HUES6 (cell line): ENCODE measurements around the gene MSL1.
A peak's percentile ranks its signal among the peaks of the same experiment; 100 is the strongest.

Source experiments
- H3K27ac ChIP-seq: 2 replicates; pipeline ENCODE4 v1.7.0; 2013; ENCODE audit warnings: low read depth, mild to moderate bottlenecking, low read length, inconsistent platforms
- H3K27me3 ChIP-seq: 2 replicates; pipeline ENCODE4 v1.6.1; 2013; ENCODE audit warnings: low read length; ENCODE audit not compliant: control insufficient read depth, insufficient read depth
- H3K36me3 ChIP-seq: 2 replicates; pipeline ENCODE4 v1.6.1; 2013; ENCODE audit warnings: low read length; ENCODE audit not compliant: control insufficient read depth, insufficient read depth
- H3K4me1 ChIP-seq: 2 replicates; pipeline ENCODE4 v1.6.1; 2013; ENCODE audit warnings: low read length; ENCODE audit not compliant: control insufficient read depth, insufficient read depth
- H3K4me3 ChIP-seq: 2 replicates; pipeline ENCODE4 v1.5.1; 2013; ENCODE audit warnings: low read depth, low read length
- H3K9ac ChIP-seq: one replicate; pipeline ENCODE4 v1.6.1; 2013; ENCODE audit warnings: mild to moderate bottlenecking, low read length
- H3K9me3 ChIP-seq: 2 replicates; pipeline ENCODE4 v1.6.1; 2013; ENCODE audit warnings: low read depth, low read length; ENCODE audit not compliant: control insufficient read depth, insufficient read depth

Gene MSL1

DNA sequence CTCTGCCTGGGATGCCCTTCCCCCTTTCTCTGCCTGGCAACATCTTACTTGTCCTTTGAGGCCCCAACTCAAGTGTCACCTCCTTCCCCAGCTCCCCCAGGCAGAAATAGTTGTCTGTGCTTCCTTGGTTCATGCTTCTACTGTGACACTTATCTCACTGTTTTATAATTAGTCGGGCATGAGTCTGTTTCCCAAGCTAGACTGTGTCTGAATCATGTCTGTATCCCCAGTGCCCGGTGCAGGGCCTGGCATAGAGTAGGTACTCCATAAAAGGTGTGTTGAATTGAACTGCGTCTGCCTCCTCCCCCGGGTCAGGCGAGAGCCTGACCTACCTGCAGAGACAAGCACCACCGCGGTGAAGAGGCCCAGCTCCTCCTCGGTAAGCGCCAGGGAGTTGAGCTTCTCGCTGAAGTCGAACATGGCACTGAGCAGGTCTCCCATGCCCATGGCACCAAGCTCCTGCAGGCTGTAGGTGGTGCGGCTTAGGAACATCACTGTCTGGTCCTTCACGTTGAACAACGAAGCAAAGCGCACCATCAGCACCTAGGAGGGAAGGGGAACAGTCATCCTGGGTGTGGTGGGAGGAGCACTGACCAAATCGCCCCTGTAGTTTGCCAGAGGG is 28.1 kb upstream of the MSL1 start:
- no peak overlapping the region for H3K27ac ChIP-seq
- no peaks in the 10 kb centered on the region for H3K9me3 ChIP-seq
- peaks cover 26% of the 10 kb centered on the region for H3K4me1 ChIP-seq
- no peaks in the 10 kb centered on the region for H3K27me3 ChIP-seq
- peaks cover 54% of the 10 kb centered on the region for H3K36me3 ChIP-seq
- no peak overlapping the region for H3K9ac ChIP-seq
- H3K4me3 ChIP-seq: no peak overlapping the region

DNA sequence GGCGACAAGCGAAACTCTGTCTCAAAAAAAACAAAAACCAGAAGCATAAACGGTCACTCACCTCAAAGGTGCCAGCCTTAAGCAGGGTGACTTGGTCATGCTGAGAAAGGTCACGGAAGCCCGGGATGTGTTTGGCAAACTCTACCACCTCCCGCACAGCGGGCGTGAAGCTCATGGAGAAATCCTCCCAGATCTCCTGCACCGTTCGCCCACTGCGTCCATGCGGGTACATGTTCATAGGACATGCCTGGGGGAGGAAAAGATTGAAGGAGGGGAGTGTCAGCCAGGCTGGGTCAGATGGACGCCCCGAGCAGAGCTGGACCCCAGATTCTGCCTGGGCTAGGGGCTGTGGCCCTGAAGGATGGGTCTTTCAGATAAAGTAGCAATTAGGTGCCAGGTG is 26.9 kb upstream of the MSL1 start:
- H3K27me3 ChIP-seq: peaks cover 7% of the 10 kb centered on the region
- H3K9me3 ChIP-seq: no peaks in the 10 kb centered on the region
- peaks cover 33% of the 10 kb centered on the region for H3K4me1 ChIP-seq
- H3K4me3 ChIP-seq: no peak overlapping the region
- no peak overlapping the region for H3K27ac ChIP-seq
- no peak overlapping the region for H3K9ac ChIP-seq
- peaks cover 47% of the 10 kb centered on the region for H3K36me3 ChIP-seq

DNA sequence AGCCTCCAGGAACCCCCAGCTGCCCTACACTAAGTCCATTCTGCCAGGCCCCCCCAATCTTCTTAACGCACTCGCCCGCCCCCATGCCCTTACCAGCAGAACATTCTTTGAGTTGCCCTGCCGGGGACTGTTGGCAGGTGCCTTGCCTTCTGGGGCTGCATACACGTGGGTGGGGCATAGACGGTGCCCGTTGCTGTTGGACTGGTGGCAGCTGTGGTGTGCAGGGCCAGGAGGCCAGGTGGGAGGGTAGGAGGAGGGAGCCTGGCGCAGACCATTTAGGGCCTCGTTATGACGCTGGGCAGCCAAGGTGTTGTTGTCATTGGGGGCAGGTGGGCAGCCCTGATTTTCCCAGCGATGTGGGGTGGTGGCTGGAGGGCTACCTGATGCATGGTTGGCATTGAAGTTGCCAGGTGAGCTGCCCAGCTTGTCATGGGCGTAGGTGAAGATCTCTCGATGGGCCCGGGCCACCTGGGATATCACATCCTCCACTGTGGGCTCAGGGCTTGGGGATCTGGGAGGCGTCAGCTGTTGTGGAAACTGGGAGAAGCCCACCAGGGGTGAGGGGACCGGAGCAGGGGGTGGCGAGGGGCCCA is 26.3 kb upstream of the MSL1 start:
- H3K4me3 ChIP-seq: no peak overlapping the region
- no peak overlapping the region for H3K27ac ChIP-seq
- no peak overlapping the region for H3K9ac ChIP-seq
- peaks cover 47% of the 10 kb centered on the region for H3K36me3 ChIP-seq
- H3K27me3 ChIP-seq: peaks cover 12% of the 10 kb centered on the region
- H3K4me1 ChIP-seq: peaks cover 33% of the 10 kb centered on the region
- H3K9me3 ChIP-seq: no peaks in the 10 kb centered on the region

DNA sequence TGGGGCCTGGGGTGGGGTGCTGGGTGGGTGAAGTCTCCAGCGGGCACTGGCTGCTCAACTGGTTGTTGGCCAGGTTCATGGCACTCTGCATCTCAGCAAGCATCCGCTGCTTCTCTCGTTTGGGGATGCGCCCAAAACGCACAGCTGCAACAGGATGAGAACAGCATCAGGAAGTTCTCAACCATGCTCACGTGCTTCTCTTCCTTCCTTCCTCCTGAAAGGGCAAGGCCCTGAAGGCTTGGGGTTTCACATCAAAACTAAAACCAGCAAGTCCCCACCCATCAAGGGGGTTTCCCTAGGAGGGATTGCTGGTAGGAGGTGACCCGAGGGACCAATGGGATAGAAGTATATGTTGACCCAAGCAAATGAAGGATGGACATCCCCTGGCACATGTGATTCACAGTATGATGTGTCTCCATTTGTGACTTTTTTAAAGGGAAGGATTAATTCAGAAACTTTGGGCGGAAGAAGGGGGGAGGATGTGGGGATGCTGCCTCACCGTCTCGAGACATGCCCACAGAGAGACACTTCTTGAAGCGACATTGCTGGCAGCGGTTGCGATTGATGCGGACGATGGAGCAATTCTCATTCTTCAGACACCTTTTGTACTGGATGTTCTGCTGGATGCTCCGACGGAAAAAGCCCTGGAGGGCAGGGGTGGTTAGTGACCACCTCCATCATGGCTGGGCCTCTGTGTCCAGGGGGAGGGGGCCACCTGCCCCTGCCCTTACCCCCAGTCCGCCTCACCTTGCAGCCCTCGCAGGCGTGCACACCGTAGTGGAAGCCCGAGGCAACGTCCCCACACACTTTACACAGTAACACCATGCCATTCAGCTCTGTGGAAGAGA is 25.6 kb upstream of the MSL1 start:
- Histone ChIP-seq H3K4me3 (no peak overlapping the region), H3K27me3 (peaks cover 12% of the 10 kb centered on the region), H3K9me3 (no peaks in the 10 kb centered on the region), H3K4me1 (peaks cover 35% of the 10 kb centered on the region), H3K9ac (no peak overlapping the region), H3K27ac (no peak overlapping the region), H3K36me3 (peaks cover 45% of the 10 kb centered on the region)

DNA sequence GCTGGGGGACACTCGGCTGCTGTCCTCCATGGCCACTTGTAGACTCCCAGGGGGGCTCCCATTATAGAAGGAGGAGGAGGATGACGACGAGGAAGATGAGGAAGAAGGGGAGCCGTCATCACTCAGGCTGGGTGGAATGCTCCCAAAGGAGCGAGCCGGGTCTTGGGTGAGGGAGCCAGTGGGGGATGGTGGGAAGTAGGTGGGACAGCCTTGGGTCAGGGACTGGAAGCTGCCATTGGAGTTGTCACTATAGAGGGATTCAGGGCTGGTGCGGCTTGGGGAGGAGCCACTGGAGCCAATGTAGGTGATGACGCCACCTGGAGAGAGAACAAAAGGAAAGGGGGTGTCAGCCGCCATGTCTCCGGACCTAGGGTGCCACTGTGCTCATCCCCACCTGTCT is 24.7 kb upstream of the MSL1 start:
- H3K27me3 ChIP-seq: peaks cover 12% of the 10 kb centered on the region
- H3K36me3 ChIP-seq: peaks cover 44% of the 10 kb centered on the region
- no peak overlapping the region for H3K27ac ChIP-seq
- no peaks in the 10 kb centered on the region for H3K9me3 ChIP-seq
- H3K4me1 ChIP-seq: peaks cover 30% of the 10 kb centered on the region
- no peak overlapping the region for H3K9ac ChIP-seq
- H3K4me3 ChIP-seq: no peak overlapping the region

DNA sequence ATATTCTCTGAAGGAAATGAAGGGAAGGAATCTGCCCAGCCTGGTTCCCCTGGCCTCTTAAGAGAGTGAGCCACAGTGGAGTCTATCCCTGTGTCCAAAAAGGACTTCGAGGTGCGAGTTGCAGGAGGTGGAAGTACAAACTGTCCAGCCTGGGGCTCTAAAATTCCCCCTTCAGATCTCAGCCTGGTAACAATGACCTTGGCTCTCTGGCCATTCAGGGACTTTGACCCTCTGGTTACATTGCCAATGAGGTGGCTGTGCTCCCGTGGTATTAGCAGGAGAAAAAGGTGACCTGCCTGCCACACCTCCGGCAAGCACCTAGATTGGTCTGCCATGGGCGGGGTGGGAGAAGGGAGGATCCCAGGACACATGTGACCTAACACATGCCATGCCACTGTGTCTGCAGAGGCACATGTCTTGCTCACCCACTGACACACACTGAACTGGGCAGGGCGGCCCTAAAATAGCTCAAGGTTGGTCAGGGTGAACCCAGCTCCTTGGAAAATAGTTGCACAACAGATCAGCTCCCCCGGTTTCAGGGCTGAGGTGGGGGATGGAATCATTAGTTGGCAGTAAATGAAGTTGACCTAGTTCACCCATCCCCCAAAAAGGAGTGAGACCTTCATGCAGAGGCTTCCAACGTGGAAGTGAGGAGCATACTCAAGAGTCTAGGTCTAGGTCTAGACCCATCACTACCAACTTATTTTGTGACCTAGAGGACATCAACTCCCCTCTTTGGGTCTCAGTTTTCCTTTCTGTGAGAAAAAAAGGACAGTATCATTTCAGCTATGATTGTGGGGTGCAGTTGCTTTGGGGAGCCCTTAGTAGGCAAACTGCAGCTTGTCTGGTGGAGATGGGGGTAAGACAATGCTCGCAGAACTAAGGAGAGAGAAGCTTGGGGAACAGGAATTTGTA is 23.6 kb upstream of the MSL1 start:
- Histone ChIP-seq H3K9me3 (no peaks in the 10 kb centered on the region), H3K27ac (peak overlapping the region; percentile 73; the same call in 1 of the 2 replicates), H3K27me3 (peaks cover 12% of the 10 kb centered on the region), H3K9ac (peak overlapping the region; percentile 18), H3K4me1 (peaks cover 32% of the 10 kb centered on the region), H3K36me3 (peaks cover 39% of the 10 kb centered on the region), H3K4me3 (peak overlapping the region; percentile 67)

DNA sequence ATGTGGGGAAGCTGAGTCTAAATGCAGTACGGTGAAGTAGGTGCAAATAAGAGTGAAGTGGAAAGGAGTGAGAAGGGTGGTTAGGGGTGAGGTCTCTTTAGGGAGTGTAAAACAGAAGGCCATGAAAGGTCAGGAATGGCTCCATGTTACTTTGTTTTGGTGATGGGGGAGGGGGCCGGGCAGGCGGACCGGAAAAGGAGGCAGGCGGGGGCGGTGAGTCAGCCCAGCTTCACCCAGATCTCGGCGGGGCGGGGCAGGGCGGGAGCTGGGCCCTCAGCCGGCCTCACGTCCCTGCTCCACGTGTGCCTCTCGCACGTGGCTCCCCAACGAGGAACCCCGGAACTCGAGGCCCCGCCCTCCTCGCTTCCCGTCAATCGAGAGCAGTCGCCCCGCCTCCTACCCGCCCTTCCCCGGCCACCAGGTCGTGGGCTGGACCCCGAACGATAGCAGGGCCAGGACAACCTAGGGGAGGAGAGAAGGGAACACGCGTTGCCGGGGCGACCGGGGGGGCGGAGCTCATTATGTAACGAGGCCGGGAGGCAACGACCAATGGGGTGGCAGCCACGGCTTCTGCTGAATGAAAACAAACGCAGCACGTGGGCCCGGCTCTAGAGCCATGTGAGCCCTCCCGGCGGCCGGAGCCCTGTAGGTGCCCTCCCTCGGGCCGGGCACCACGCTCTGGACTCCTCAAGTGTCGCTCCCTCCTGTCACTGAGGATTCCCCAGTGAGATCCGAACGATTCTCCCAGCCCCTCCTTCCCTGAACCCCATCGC is 22.7 kb upstream of the MSL1 start:
- Histone ChIP-seq H3K36me3 (peaks cover 30% of the 10 kb centered on the region), H3K9me3 (no peaks in the 10 kb centered on the region), H3K9ac (peak overlapping the region; percentile 18), H3K4me3 (peak overlapping the region; percentile 67), H3K27ac (peak overlapping the region; percentile 73; the same call in 1 of the 2 replicates), H3K4me1 (peaks cover 40% of the 10 kb centered on the region), H3K27me3 (peaks cover 12% of the 10 kb centered on the region)

DNA sequence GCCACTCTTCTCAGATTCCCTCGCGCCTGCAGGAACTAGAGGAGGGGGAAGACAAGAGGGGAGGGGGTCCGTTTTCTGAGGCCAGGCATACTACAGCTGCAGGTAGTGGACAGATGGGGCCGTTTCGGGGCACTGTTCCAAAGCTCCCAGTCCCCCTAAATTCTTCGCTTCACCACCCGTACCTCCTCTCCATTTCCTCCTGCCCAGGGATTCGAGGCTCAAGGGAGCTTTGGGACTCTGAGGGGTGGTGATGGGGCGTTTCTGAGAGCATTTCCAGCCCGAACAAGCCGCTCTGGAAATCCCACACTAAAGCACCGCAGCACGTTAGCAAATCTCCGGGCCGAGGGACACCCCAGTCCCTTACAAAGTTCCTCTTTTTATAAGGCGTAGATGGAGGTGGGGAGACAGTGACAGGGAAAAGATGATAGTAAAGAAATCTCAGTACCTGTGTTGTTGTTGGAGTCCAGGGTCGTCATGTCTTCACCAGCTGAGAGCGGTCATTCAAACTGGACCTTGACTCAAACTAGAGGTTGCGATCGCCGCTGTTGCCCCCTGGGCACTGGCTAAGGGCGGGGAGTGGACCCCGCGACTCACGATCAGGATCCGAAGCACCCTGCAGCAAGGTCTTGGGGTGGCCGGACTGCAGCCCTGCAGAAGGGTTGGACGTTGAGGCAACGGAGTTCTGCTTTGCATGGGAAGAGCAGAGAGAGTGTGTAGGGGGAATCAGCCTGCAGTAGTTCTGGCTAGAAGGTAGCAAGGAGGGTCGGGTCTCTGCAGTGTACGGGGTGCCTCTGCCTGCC is 22.0 kb upstream of the MSL1 start:
- Histone ChIP-seq H3K9ac (peak overlapping the region; percentile 44), H3K36me3 (peaks cover 24% of the 10 kb centered on the region), H3K4me1 (peaks cover 43% of the 10 kb centered on the region), H3K9me3 (no peaks in the 10 kb centered on the region), H3K27me3 (peaks cover 12% of the 10 kb centered on the region), H3K27ac (no peak overlapping the region), H3K4me3 (peak overlapping the region; percentile 67)

DNA sequence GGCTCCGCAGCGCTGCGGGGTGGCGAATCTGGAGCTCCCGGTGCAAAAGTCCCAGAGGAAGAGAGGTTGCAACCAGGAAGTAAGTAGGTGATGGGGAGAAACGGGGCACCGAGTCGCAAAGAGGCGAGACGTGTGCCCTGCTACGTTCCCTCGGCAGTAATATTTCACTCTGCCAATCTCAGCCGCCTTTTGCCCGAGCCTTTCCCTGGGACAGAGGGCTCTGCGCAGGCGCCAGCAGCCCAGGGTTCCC is 21.4 kb upstream of the MSL1 start, which contains the start of gene NR1D1:
Gene NR1D1 (minus strand): TSS at position 171 of the 250 bp plus-strand sequence. CDS start 495 bp downstream, outside the sequence.
- Histone ChIP-seq H3K36me3 (peaks cover 19% of the 10 kb centered on the region), H3K9me3 (no peaks in the 10 kb centered on the region), H3K9ac (peak within 1 kb of the TSS; percentile 48), H3K27ac (no peak within 1 kb of the TSS), H3K4me3 (peak within 1 kb of the TSS; percentile 67), H3K4me1 (peaks cover 49% of the 10 kb centered on the region), H3K27me3 (peaks cover 12% of the 10 kb centered on the region)
